ENCODE results near the gene ARHGAP22.

The ARHGAP22 gene

DNA sequence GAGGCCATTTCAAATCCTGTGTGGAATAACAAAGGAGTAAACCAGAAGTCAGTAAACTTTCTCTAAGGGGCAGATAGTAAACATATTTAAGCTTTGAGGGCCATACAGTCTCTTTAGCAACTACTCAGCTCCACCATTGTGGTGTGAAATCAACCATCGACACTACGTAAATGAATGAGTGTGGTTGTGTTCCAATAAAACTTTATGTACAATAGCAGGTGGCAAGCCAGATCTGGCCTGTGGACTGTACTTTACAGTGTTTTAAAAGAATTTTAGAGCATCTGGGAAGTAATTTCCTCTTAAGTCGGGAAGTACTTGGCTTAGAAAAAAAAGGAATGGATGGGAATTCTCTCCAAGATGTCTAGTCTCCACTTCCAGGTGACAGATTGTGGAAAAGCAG lies 71.3 kb downstream of the ARHGAP22 start:
- no peak for DNase-seq (ENCODE audit: low read depth in 2 of 2)

DNA sequence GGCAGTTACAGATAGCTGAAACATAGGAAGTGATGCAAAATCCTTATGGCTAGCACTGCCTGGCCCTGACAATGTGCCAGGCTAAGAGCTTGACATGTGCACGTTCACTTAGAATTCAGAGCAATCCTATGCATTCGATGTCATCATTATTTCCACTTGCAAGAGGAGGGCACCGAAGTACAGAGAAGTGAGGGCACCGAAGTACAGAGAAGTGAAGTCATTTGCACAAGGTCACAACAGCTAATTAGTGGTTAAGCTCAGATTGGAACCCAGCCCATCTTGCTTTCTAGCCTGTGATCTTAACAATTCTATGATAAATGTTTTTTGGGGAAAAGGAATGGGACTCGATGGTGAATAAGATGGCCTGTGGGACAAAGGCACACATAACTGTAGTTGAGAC lies 73.4 kb downstream of the ARHGAP22 start:
- DNase-seq (ENCODE audit: low read depth in 2 of 2) = no peak

GRCh38 chr10:48529331-48529730 lies 75.5 kb downstream of the ARHGAP22 start:
- DNase-seq (ENCODE audit: low read depth in 2 of 2) = no peak

- no peak for DNase-seq (ENCODE audit: low read depth in 2 of 2)
These were observed 77.1 kb downstream of the ARHGAP22 start for GRCh38 chr10:48527756-48528155.

GRCh38 chr10:48526846-48527505 lies 77.9 kb downstream of the ARHGAP22 start:
- DNase-seq (ENCODE audit: low read depth in 2 of 2) = no peak

GRCh38 chr10:48526011-48526821 lies 78.7 kb downstream of the ARHGAP22 start:
- DNase-seq (ENCODE audit: low read depth in 2 of 2) = no peak

DNA sequence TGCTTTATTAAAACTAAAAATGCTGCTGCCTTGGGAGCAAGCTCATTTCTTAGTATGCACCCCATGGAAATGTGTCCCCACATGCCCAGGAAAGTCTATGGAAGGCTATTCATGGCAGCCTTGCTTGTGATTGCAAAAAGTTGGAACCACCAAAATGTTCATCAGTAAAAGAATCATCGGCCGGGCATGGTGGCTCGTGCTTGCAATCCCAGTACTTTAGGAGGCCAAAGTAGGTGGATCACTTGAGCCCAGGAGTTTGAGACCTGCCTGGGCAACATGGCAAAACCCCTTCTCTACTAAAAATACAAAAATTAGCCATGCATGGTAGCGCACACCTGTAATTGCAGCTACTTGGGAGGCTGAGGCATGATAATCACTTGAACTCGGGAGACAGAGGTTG lies 79.8 kb downstream of the ARHGAP22 start:
- no peak for DNase-seq (ENCODE audit: low read depth in 2 of 2)

DNA sequence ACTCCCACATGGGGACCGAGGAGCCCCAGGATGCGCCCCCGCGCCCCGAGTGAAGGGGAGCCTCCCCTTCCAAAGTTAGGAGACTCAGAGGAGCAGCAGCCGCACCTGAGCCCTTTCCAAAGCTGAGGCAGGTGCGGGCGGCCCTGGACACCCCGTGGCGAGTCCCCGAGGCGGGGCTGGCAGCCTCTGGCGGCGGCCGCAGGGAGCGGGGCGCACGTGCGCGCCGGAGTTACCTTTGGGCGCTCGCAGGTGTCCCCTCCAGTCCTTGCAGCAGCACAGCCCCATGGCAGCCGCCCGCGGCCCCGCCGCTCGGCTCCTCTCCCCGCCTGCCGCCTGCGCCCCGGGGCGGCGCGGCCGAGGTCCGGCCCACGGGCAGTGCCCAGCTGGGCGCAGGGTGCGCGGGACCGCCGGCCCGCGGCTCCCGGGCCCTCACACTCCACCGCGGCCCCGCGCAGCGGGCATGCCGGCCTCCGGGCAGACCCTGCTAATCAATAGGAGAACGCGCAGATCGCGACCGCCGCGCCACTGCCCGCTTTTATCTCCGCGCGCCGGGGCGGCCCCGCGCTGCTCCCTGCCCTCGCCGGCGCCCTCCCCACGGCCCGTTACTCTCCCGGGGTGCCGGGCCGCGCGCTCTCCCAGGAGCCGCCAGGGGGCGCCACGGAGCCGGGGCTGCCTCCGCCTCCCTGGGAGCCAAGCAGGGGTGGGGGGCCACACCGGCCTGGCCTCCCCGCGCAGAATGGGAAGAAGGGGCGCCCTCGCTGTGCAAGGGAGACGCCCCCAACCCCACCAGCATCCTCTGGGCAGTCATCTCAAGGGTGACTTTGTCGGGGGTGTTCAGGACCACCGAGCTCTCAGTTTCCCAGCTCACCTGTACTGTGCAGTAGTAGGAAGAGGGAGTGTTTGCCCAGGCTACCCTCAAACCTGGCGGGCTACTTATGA lies 80.8 kb downstream of the ARHGAP22 start:
- DNase-seq (ENCODE audit: low read depth in 2 of 2) = no peak

DNA sequence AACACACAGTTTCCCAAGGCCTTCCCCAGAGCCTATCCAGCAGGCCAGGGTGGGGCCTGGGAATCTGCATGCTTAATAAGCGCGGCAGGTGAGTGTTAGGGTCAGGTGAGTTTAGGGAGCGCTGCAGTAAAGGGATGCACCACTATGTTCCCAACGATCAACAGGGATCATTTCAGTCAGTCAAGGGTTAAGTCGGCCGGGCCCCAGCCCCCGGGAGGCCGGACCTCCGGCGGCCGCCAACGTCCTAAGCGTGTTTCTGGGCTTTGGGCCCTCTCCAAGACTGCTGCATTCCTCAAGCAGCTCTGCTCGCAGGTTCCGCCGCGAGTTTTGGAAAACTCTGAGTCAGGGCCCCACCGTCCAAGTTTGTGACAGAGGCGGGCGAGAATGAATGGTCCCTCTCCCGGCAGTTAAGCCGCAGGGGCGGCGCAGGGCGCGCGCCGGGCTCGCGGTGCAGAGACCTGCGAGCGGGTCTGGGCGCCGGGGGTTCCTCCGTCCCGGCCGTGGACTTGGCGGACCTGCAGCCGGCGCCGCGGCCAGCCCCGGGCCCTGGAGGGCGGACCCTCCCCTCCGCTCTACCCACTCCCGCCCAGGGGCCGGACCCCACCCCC lies 81.6 kb downstream of the ARHGAP22 start:
- DNase-seq (ENCODE audit: low read depth in 2 of 2) = no peak

DNA sequence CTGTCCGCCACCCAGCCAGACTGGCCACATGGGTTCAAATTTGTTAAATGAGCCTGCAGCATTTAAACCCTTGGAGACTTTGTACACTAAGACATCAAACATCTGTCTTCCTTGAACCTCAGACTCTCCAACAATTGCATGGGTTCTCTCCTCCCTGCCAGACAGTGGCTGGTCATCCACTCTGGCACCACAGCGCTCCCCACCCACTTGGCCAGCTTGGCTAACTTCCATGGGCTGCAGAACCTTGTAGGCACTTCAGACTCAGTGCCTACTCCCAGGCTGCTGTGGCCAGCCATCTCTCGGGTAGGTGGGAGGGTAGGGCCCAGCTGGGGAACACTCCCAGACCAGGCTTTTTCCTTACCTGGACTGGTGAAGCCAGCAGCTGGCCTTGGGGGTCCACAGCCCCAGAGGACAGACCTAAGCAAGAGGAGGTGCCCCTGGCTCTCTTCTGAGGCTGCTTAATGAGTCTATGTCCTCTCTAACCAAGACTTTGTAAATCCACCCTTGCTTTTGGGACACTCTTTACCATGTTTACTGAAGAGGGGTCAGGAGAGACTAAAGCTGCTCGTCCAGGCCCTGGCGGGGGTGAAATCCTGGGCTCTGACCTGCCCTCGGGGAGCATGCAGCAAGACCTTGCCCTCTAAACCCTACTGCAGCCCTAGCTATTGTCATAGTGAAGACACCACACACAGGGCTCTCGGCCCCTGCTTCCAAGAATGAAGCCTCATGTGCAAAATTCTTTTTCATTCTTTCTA lies 82.7 kb downstream of the ARHGAP22 start:
- no peak for DNase-seq (ENCODE audit: low read depth in 2 of 2)

DNA sequence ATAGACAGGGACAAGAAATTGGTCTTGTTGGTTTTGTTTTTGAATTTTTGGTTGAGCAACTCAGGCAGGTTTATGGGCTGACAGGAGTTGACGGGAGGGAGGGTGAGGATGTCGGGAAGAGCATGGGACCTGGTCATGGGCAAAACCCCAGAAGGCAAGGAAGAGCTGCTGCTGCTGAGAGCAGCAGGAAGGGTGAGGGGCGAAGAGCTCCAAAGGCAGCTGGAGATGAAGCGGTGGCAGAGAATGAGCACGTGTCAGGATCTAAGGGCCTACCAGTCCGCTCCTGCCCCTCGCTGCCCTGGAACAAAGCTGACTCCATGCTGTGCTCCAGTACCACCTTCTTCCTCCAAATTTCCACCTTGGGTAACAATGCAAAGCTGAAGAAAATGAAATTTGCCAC lies 84.3 kb downstream of the ARHGAP22 start:
- no peak for DNase-seq (ENCODE audit: low read depth in 2 of 2)

- DNase-seq (ENCODE audit: low read depth in 2 of 2) = no peak
These were observed 84.7 kb downstream of the ARHGAP22 start for GRCh38 chr10:48520184-48520506.

DNA sequence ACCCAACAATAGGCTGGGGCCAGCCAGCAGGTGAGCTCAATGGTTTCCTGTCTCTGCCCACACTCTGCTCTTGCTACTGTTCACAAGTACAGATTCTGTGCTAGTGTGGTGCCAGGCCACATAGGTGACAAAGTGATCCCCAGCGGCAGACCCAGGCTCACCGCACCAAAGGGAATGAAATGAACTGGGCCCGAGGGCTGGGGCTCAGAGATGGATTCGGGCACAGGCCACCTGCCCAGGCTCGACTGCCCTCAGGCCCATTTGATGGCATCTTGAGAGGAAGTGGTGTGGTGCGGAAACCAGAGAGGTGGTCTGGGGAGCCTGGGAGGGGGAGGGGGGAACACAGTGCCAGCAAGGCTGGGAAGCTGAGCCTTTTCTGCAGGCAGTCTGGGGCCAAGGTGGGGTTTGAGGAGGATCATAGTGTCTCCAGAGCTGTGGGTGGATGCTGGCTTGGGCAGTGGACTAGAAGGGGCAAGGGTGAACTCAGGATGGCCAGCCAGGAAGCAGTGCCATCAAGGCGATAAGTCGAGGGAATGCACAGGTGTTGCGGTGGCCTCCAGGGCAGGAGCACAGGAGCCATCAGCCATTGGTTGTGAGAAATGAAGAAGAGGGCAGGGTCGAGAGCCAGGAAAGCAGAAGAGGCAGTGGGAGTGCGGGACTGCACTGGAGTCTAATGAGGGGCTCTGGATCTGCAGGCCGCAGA lies 85.2 kb downstream of the ARHGAP22 start:
- no peak for DNase-seq (ENCODE audit: low read depth in 2 of 2)

- DNase-seq (ENCODE audit: low read depth in 2 of 2) = no peak
These were observed 85.9 kb downstream of the ARHGAP22 start for GRCh38 chr10:48518986-48519385.

- no peak for DNase-seq (ENCODE audit: low read depth in 2 of 2)
These were observed 86.7 kb downstream of the ARHGAP22 start for GRCh38 chr10:48517911-48518811.

- DNase-seq (ENCODE audit: low read depth in 2 of 2) = no peak
These were observed 87.4 kb downstream of the ARHGAP22 start for GRCh38 chr10:48517482-48517881.

DNA sequence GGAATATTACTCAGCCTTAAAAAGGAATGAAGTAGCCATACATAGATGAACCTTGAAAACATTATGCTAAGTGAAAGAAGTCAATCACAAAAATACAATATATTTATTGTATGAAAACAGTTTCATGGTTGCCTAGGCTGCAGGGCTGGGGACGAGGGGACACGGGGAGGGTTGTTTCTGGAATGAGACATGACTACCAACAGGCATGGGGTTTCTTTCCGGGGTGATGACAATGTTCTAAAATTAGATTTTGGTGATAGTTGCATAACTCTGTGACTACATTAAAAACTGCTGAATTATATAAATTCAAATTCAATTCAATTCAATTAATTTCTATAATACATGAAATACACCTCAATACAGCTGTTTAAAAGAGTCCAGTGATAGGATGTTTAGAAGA lies 88.0 kb downstream of the ARHGAP22 start:
- no peak for DNase-seq (ENCODE audit: low read depth in 2 of 2)

GRCh38 chr10:48514916-48515315 lies 90.0 kb downstream of the ARHGAP22 start:
- no peak for DNase-seq (ENCODE audit: low read depth in 2 of 2)

- no peak for DNase-seq (ENCODE audit: low read depth in 2 of 2)
These were observed 90.6 kb downstream of the ARHGAP22 start for GRCh38 chr10:48514255-48514654.

- no peak for DNase-seq (ENCODE audit: low read depth in 2 of 2)
These were observed 92.0 kb downstream of the ARHGAP22 start for GRCh38 chr10:48512861-48513260.
